GM18517 (cell line): ENCODE data around the gene LMBR1.

Experiments used
- ATAC-seq: cut with Tn5 transposase; IDR thresholded peaks from one replicate; pipeline ENCODE4 v1.9.1; 2021; ENCODE audit warnings: mild to moderate bottlenecking, moderate library complexity; ENCODE audit not compliant: unreplicated experiment

The LMBR1 gene

DNA sequence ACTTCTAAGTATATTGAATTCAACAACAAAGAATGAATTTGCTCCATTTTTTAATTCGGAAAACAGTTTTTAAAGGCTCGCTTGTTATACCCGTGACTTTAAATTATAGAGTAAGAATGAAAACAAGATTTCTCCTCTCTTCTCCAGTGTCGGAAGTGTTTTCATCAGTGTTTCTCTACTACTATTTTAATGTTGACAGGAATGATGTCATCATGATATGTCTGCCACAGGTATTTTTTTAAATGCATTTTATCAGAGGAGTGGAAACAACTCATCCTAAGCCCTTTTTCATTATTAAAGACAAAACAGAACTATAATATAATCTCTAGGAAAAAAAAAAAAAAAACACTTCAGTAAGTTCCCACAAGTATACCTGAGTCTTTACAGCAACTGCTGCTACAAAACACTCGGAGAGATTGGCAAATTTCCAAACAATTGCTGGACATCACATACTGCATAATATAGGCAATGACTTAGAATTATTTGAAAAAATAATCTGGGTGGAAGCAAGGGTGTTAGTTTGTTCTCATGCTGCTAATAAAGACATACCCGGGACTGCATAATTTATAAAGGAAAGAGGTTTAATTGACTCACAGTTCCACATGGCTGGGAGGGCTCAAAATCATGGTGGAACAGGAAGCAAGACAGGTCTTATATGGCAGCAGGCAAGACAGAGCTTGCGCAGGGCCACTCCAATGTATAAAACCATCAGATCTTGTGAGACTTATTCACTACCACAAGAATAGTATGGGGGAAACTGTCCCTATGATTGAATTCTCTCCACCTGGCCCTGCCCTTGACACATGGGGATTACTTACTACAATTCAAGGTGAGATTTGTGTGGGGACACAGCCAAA lies 257.2 kb downstream of the LMBR1 start:
- no peak for ATAC-seq

DNA sequence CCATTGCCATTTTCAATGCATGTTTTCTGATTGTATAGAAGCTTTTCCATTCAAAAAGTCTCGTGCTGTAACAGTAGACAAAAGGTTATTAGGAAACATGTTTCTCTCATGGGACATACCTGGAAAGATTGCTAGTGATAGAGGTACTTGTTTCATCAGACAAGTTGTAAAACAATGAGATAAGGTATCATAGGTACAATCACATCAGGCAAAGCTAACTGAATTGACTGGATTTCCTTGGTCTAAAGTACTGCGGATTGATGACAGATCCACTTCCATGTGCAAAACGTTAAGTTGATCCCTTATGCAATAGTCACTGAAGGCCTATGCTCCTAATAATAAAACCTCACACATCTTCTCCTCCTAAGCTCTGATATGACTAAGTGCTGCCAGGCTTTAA lies 258.9 kb downstream of the LMBR1 start:
- ATAC-seq: no peak

DNA sequence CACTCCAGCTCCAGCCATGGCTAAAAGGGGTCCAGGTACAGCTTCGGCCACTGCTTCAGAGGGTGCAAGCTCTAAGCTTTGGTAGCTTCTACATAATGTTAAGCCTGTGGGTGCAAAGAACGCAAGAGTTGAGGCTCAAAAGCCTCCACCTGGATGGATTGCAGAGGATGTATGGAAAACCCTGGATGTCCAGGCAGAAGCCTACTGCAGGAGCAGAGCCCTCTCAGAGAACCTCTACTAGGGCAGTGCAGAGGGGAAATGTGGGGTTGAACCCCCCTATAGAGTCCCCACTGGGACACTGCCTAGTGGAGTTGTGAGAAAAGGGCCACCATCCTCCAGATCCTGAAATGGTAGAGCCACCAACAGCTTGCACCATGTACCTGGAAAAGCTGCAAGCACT lies 263.1 kb downstream of the LMBR1 start:
- no peak for ATAC-seq

DNA sequence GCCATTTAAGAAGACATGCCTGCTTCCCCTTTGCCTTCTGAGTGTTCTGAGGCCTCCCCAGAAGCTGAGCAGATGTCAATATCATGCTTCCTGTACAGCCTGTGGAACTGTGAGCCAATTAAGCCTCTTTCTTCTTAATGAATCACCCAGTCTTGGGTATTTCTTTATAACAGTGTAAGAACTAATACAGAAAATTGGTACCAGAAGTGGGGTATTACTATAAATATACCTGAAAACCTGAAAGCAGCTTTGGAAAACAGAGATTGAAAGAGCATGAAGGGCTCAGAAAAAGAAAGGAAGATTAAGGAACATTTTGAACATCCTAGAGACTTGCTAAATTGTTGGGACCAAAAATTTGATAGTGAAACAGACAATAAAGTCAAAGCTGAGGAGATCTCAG lies 264.4 kb downstream of the LMBR1 start:
- no peak for ATAC-seq
